Measurements from ENCODE around the gene CNNM2.
"Not testable (repeated sequence)": the region's sequence is repeated elsewhere in the genome, so short reads cannot be mapped to it uniquely, and the experiment has no call there.

The CNNM2 gene

GRCh38 chr10:103066141-103067098 lies 148.3 kb downstream of the CNNM2 start:
- H3K79me2 ChIP-seq (ENCODE audit: insufficient read depth, low read length), result no peaks in the 10 kb centered on the region
- TF ChIP-seq EZH2 (IDR thresholded peaks at IDR 0.05; ENCODE audit: borderline replicate concordance, low read length), result no peak
- no peak for TF ChIP-seq CTCF (IDR thresholded peaks at IDR 0.05; ENCODE audit: low read length)
- no peak overlapping the region for H2AFZ ChIP-seq (ENCODE audit: low read length)
- H3K27me3 ChIP-seq (ENCODE audit: insufficient read depth, low read length), result no peaks in the 10 kb centered on the region
- H3K9me3 ChIP-seq (ENCODE audit: low read length), result no peaks in the 10 kb centered on the region
- H3K4me2 ChIP-seq (ENCODE audit: low read length), result no peak overlapping the region
- H3K36me3 ChIP-seq (ENCODE audit: insufficient read depth, low read length), result no peaks in the 10 kb centered on the region
- no peaks in the 10 kb centered on the region for H4K20me1 ChIP-seq (ENCODE audit: insufficient read depth, low read length)
- no peak overlapping the region for H3K4me3 ChIP-seq (ENCODE audit: low read depth, low read length, poor library complexity, severe bottlenecking)
- no peak overlapping the region for H3K9ac ChIP-seq (ENCODE audit: low read length)
- no peaks in the 10 kb centered on the region for H3F3A ChIP-seq (ENCODE audit: insufficient read depth, low read length)
- peaks cover 12% of the 10 kb centered on the region for H3K4me1 ChIP-seq (ENCODE audit: insufficient read depth, low read length, severe bottlenecking)
- H3K27ac ChIP-seq (ENCODE audit: low read depth, low read length, poor library complexity, severe bottlenecking), result no peak overlapping the region
- no peaks in the 10 kb centered on the region for H3K9me2 ChIP-seq (ENCODE audit: low read depth, low read length)

GRCh38 chr10:103067099-103067477 lies 149.0 kb downstream of the CNNM2 start:
- H3K36me3 ChIP-seq (ENCODE audit: insufficient read depth, low read length); H4K20me1 ChIP-seq (ENCODE audit: insufficient read depth, low read length); H3K27me3 ChIP-seq (ENCODE audit: insufficient read depth, low read length); H3K4me2 ChIP-seq (ENCODE audit: low read length); H3K9me2 ChIP-seq (ENCODE audit: low read depth, low read length); H3K9me3 ChIP-seq (ENCODE audit: low read length); H3K9ac ChIP-seq (ENCODE audit: low read length); H3K4me3 ChIP-seq (ENCODE audit: low read depth, low read length, poor library complexity, severe bottlenecking); H3F3A ChIP-seq (ENCODE audit: insufficient read depth, low read length); H3K79me2 ChIP-seq (ENCODE audit: insufficient read depth, low read length); H2AFZ ChIP-seq (ENCODE audit: low read length); H3K27ac ChIP-seq (ENCODE audit: low read depth, low read length, poor library complexity, severe bottlenecking): not testable (repeated sequence)
- H3K4me1 ChIP-seq (ENCODE audit: insufficient read depth, low read length, severe bottlenecking), result peaks cover 12% of the 10 kb centered on the region

GRCh38 chr10:103067484-103067883 lies 149.4 kb downstream of the CNNM2 start:
- Histone ChIP-seq H3K4me2 (ENCODE audit: low read length) (no peak overlapping the region), H3K36me3 (ENCODE audit: insufficient read depth, low read length) (no peaks in the 10 kb centered on the region), H3F3A (ENCODE audit: insufficient read depth, low read length) (no peaks in the 10 kb centered on the region), H2AFZ (ENCODE audit: low read length) (no peak overlapping the region), H3K4me1 (ENCODE audit: insufficient read depth, low read length, severe bottlenecking) (peaks cover 12% of the 10 kb centered on the region), H3K4me3 (ENCODE audit: low read depth, low read length, poor library complexity, severe bottlenecking) (no peak overlapping the region), H3K27me3 (ENCODE audit: insufficient read depth, low read length) (no peaks in the 10 kb centered on the region), H3K9ac (ENCODE audit: low read length) (no peak overlapping the region), H3K9me3 (ENCODE audit: low read length) (no peaks in the 10 kb centered on the region), H4K20me1 (ENCODE audit: insufficient read depth, low read length) (no peaks in the 10 kb centered on the region), H3K27ac (ENCODE audit: low read depth, low read length, poor library complexity, severe bottlenecking) (no peak overlapping the region), H3K9me2 (ENCODE audit: low read depth, low read length) (no peaks in the 10 kb centered on the region), H3K79me2 (ENCODE audit: insufficient read depth, low read length) (no peaks in the 10 kb centered on the region)
- TF ChIP-seq EZH2 (IDR thresholded peaks at IDR 0.05; ENCODE audit: borderline replicate concordance, low read length) (no peak), CTCF (IDR thresholded peaks at IDR 0.05; ENCODE audit: low read length) (no peak)

GRCh38 chr10:103067956-103068355 lies 149.9 kb downstream of the CNNM2 start:
- H3K9ac ChIP-seq (ENCODE audit: low read length), result no peak overlapping the region
- H3K36me3 ChIP-seq (ENCODE audit: insufficient read depth, low read length), result no peaks in the 10 kb centered on the region
- no peaks in the 10 kb centered on the region for H3K9me2 ChIP-seq (ENCODE audit: low read depth, low read length)
- H3K79me2 ChIP-seq (ENCODE audit: insufficient read depth, low read length), result no peaks in the 10 kb centered on the region
- no peaks in the 10 kb centered on the region for H3K9me3 ChIP-seq (ENCODE audit: low read length)
- H3K27ac ChIP-seq (ENCODE audit: low read depth, low read length, poor library complexity, severe bottlenecking), result no peak overlapping the region
- TF ChIP-seq EZH2 (IDR thresholded peaks at IDR 0.05; ENCODE audit: borderline replicate concordance, low read length) (no peak), CTCF (IDR thresholded peaks at IDR 0.05; ENCODE audit: low read length) (no peak)
- H3K4me3 ChIP-seq (ENCODE audit: low read depth, low read length, poor library complexity, severe bottlenecking), result no peak overlapping the region
- H4K20me1 ChIP-seq (ENCODE audit: insufficient read depth, low read length), result no peaks in the 10 kb centered on the region
- peaks cover 12% of the 10 kb centered on the region for H3K4me1 ChIP-seq (ENCODE audit: insufficient read depth, low read length, severe bottlenecking)
- H3K27me3 ChIP-seq (ENCODE audit: insufficient read depth, low read length), result no peaks in the 10 kb centered on the region
- H3K4me2 ChIP-seq (ENCODE audit: low read length), result no peak overlapping the region
- H3F3A ChIP-seq (ENCODE audit: insufficient read depth, low read length), result no peaks in the 10 kb centered on the region
- no peak overlapping the region for H2AFZ ChIP-seq (ENCODE audit: low read length)
